Measurements from ENCODE around the gene NAA15. TPM values are rescaled to one million over a fixed set of nuclear protein-coding genes. Genes with fewer than 3 reads are reported as not detected.

The NAA15 gene
- polyA plus RNA-seq, 3 donors = 5.2 to 20.2 (median 8.8) TPM

DNA sequence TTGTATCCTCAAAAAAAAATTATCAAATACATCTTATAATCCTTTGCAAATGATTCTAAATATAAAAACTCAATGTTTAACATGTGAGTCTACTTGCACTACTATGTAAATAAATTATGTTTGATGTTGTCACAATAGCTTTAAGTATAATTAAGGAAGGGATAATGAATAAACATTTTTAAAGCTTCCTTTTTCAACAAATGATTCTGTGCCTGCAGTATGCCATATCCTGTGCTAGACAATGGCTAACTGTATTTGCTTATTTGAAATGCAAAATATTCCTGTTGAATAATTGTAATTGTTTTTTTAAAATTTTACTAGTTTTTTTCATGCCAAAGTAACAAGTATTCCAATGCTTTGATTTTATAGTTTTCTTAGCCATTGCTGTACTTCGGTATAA lies 60.0 kb downstream of the NAA15 start:
- no peak overlapping the region for H3K27ac ChIP-seq (ENCODE audit: low read depth in 1 of 2, low read length in 2 of 2)
- no peak overlapping the region for H3K4me2 ChIP-seq (replicated peaks; ENCODE audit: extremely low read depth, low read length, poor library complexity, severe bottlenecking)
- no CpG with 5 or more reads among the region's 1 CpG for WGBS (ENCODE audit: insufficient coverage)
- no peak overlapping the region for H3K9ac ChIP-seq (ENCODE audit: insufficient read depth, low read length, poor library complexity, severe bottlenecking)
- Mint-ChIP-seq H3K27me3 (ENCODE audit: low read depth in 3 of 3) (no peaks in the 10 kb centered on the region), H3K9me3 (no peaks in the 10 kb centered on the region), H3K4me1 (peaks cover 4% of the 10 kb centered on the region), H3K27ac (no peak overlapping the region), H3K4me3 (no peak overlapping the region), H3K36me3 (peaks cover 64 to 70% of the 10 kb centered on the region in 2 donors)
- no peaks in the 10 kb centered on the region for H3K4me1 ChIP-seq (ENCODE audit: control insufficient read depth in 1 of 2, insufficient read depth in 2 of 2, low read length in 2 of 2)
- no peak overlapping the region for H3K4me3 ChIP-seq (replicated peaks in 1 of 3; ENCODE audit: low read depth in 2 of 3, low read length in 3 of 3)
- H4K20me1 ChIP-seq (ENCODE audit: insufficient read depth, low read length) = no peaks in the 10 kb centered on the region
- no peaks in the 10 kb centered on the region for H3K9me3 ChIP-seq (replicated peaks in 1 of 2; ENCODE audit: control insufficient read depth in 1 of 2, insufficient read depth in 1 of 2, low read length in 2 of 2)
- no peak overlapping the region for H2AFZ ChIP-seq (ENCODE audit: insufficient read depth, low read depth, low read length, poor library complexity, severe bottlenecking)
- TF ChIP-seq, protein P1, sequence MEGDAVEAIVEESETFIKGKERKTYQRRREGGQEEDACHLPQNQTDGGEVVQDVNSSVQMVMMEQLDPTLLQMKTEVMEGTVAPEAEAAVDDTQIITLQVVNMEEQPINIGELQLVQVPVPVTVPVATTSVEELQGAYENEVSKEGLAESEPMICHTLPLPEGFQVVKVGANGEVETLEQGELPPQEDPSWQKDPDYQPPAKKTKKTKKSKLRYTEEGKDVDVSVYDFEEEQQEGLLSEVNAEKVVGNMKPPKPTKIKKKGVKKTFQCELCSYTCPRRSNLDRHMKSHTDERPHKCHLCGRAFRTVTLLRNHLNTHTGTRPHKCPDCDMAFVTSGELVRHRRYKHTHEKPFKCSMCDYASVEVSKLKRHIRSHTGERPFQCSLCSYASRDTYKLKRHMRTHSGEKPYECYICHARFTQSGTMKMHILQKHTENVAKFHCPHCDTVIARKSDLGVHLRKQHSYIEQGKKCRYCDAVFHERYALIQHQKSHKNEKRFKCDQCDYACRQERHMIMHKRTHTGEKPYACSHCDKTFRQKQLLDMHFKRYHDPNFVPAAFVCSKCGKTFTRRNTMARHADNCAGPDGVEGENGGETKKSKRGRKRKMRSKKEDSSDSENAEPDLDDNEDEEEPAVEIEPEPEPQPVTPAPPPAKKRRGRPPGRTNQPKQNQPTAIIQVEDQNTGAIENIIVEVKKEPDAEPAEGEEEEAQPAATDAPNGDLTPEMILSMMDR (IDR thresholded peaks at IDR 0.05) = no peak
- no peaks in the 10 kb centered on the region for H3K79me2 ChIP-seq (ENCODE audit: insufficient read depth, low read length)
- intact Hi-C loops (cut with micrococcal nuclease) = no loop called here
- H3K27me3 ChIP-seq (ENCODE audit: control insufficient read depth in 2 of 2, insufficient read depth in 2 of 2, low read length in 2 of 2) = no peaks in the 10 kb centered on the region
- H3K36me3 ChIP-seq (replicated peaks in 1 of 2; ENCODE audit: control insufficient read depth in 1 of 2, insufficient read depth in 2 of 2, low read length in 2 of 2) = peaks cover 56 to 93% of the 10 kb centered on the region in 2 donors
- DNase-seq = no peak

DNA sequence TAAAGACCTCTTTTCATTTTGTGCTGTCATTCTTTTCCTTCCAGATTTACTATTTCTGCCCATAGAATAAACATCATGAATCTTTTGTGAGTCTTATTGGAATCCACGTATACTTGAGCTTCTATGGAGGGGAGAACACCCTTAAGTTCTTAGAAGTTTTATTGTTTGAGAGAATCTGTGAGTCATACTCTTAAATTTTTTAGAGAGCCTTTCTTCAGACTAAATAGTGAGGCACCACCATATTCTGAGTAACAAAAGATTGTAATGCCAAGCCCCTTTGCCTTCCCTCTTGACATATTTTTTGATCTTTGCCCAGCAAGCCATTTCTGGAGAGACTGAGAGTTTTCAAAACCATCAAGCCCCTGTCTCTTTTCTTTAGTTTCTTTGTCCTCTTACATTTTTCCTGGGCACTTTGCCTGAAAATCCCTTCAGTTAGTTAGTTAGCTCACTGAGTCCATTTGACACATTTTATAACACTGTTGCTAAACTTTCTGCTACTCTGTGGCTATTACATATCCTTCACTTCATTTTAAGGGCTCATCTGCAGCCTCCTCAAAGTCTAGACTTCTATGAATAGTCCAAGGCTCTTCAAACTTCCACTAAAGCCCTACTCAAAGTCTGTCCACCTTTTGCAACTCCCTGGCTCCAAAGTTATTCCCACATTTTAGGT lies 66.3 kb downstream of the NAA15 start:
- H3K36me3 ChIP-seq (replicated peaks in 1 of 2; ENCODE audit: control insufficient read depth in 1 of 2, insufficient read depth in 2 of 2, low read length in 2 of 2) = peaks cover 21 to 93% of the 10 kb centered on the region in 2 donors
- H3K27me3 Mint-ChIP-seq (ENCODE audit: low read depth in 3 of 3) = no peaks in the 10 kb centered on the region
- peak overlapping the region in 3 of 7 donors; percentile 17 to 46 (median 31) for H3K27ac Mint-ChIP-seq
- peak overlapping the region in 1 of 2 donors; percentile 17 for H3K27ac ChIP-seq (ENCODE audit: low read depth in 1 of 2, low read length in 2 of 2)
- intact Hi-C loops (cut with micrococcal nuclease) = no loop called here
- H2AFZ ChIP-seq (ENCODE audit: insufficient read depth, low read depth, low read length, poor library complexity, severe bottlenecking) = no peak overlapping the region
- peaks cover 4 to 8% of the 10 kb centered on the region in 2 donors for H3K4me1 ChIP-seq (ENCODE audit: control insufficient read depth in 1 of 2, insufficient read depth in 2 of 2, low read length in 2 of 2)
- peaks cover 13% of the 10 kb centered on the region for H3K4me1 Mint-ChIP-seq
- no peaks in the 10 kb centered on the region for H3K79me2 ChIP-seq (ENCODE audit: insufficient read depth, low read length)
- H3K4me2 ChIP-seq (replicated peaks; ENCODE audit: extremely low read depth, low read length, poor library complexity, severe bottlenecking) = no peak overlapping the region
- H3K27me3 ChIP-seq (ENCODE audit: control insufficient read depth in 2 of 2, insufficient read depth in 2 of 2, low read length in 2 of 2) = no peaks in the 10 kb centered on the region
- H3K4me3 Mint-ChIP-seq = no peak overlapping the region
- no peak overlapping the region for H3K9ac ChIP-seq (ENCODE audit: insufficient read depth, low read length, poor library complexity, severe bottlenecking)
- no peak overlapping the region for H3K4me3 ChIP-seq (replicated peaks in 1 of 3; ENCODE audit: low read depth in 2 of 3, low read length in 3 of 3)
- WGBS (ENCODE audit: insufficient coverage) = no CpG with 5 or more reads among the region's 1 CpG
- H3K9me3 Mint-ChIP-seq = no peaks in the 10 kb centered on the region
- peaks cover 61 to 71% of the 10 kb centered on the region in 2 donors for H3K36me3 Mint-ChIP-seq
- TF ChIP-seq, protein P1 (IDR thresholded peaks at IDR 0.05) = no peak
- no peaks in the 10 kb centered on the region for H4K20me1 ChIP-seq (ENCODE audit: insufficient read depth, low read length)
- DNase-seq = no peak
- no peaks in the 10 kb centered on the region for H3K9me3 ChIP-seq (replicated peaks in 1 of 2; ENCODE audit: control insufficient read depth in 1 of 2, insufficient read depth in 1 of 2, low read length in 2 of 2)
